Endodermal cell (in vitro differentiated cells): ENCODE data around the gene LOXL4. TPM values are rescaled to one million over a fixed set of nuclear protein-coding genes. Genes with fewer than 3 reads are reported as not detected.
A peak's percentile ranks its signal among the peaks of the same experiment; 100 is the strongest.

Experiments
- DNase-seq: peaks from one replicate; pipeline ENCODE4 v3.0.0-alpha.2; 2017
- H3K27ac ChIP-seq: 2 replicates; pipeline ENCODE4 v1.5.1; 2013; ENCODE audit warnings: mild to moderate bottlenecking, low read depth, low read length, moderate library complexity
- H3K27me3 ChIP-seq: 2 replicates; pipeline ENCODE4 v1.6.1; 2013; ENCODE audit warnings: mild to moderate bottlenecking, low read length, moderate library complexity; ENCODE audit not compliant: insufficient read depth, control insufficient read depth, poor library complexity, severe bottlenecking
- H3K36me3 ChIP-seq: 2 replicates; pipeline ENCODE4 v1.7.0; 2013; ENCODE audit warnings: mild to moderate bottlenecking, low read length, moderate library complexity; ENCODE audit not compliant: control insufficient read depth, insufficient read depth
- H3K4me1 ChIP-seq: one replicate; pipeline ENCODE4 v1.7.0; 2013; ENCODE audit warnings: low read length; ENCODE audit not compliant: control insufficient read depth, insufficient read depth
- H3K4me3 ChIP-seq: 2 replicates; pipeline ENCODE4 v1.5.1; 2013; ENCODE audit warnings: mild to moderate bottlenecking, low read length, moderate library complexity
- H3K9ac ChIP-seq: 2 replicates; pipeline ENCODE4 v1.6.1; 2013; ENCODE audit warnings: mild to moderate bottlenecking, low read length, moderate library complexity; ENCODE audit not compliant: poor library complexity, severe bottlenecking; ENCODE audit errors: extremely low read depth
- H3K9me3 ChIP-seq: 2 replicates; pipeline ENCODE4 v1.6.1; 2013; ENCODE audit warnings: mild to moderate bottlenecking, low read length, moderate library complexity; ENCODE audit not compliant: control insufficient read depth
- H3K27ac Mint-ChIP-seq: 2 replicates; pipeline ENCODE4 v1.8.0; 2020; ENCODE audit warnings: mixed read lengths
- H3K27me3 Mint-ChIP-seq: 2 replicates; pipeline ENCODE4 v1.8.0; 2021; ENCODE audit warnings: mild to moderate bottlenecking, mixed read lengths; ENCODE audit not compliant: insufficient read depth
- H3K36me3 Mint-ChIP-seq: 2 replicates; pipeline ENCODE4 v1.8.0; 2020; ENCODE audit warnings: low read depth, mixed read lengths
- H3K4me1 Mint-ChIP-seq: 2 replicates; pipeline ENCODE4 v1.8.0; 2020; ENCODE audit warnings: mixed read lengths
- H3K4me3 Mint-ChIP-seq: 2 replicates; pipeline ENCODE4 v1.8.0; 2020; ENCODE audit warnings: mild to moderate bottlenecking, moderate library complexity, mixed read lengths
- H3K9me3 Mint-ChIP-seq: 2 replicates; pipeline ENCODE4 v1.8.0; 2020; ENCODE audit warnings: mild to moderate bottlenecking, mixed read lengths
- WGBS, 2 experiments: methylation state at CpG; one replicate each; pipeline versions ENCODE4 v1.1.5 to v1.1.7; 2013; ENCODE audit warnings: missing lambda C conversion rate in 2 of 2, mixed read lengths in 1 of 2; ENCODE audit not compliant: insufficient coverage in 1 of 2, insufficient read length in 1 of 2; 5-methylcytosine and 5-hydroxymethylcytosine counted together
- total RNA-seq, 2 donors: library from RNA; stranded (reverse); fragmentation: NEBNext Ultra II Directional in 1 of 2; extraction: Animal tissue kit (Norgen Biotek cat#: 25700) in 1 of 2; gene quantifications; 2 replicates in 1 of 2; 3 replicates in 1 of 2; pipeline ENCODE4 v1.2.1, GENCODE V29; 2021
- TF ChIP-seq, protein P1 (sequence below): fragments of 200-600 bp; sonication (generic); conservative IDR thresholded peaks from 2 replicates; pipeline ENCODE4 v1.5.0; 2021; ENCODE audit warnings: antibody characterized with exemption, mild to moderate bottlenecking

The LOXL4 gene
- total RNA-seq, 2 donors from 2014 or later = 0.57 to 0.77 TPM

- H3K36me3 Mint-ChIP-seq = no peaks in the 10 kb centered on the region
- no peak overlapping the region for H3K4me3 Mint-ChIP-seq
- 86 to 88% methylated on average over 10 to 15 of the region's 15 CpGs for WGBS, 2 experiments
- TF ChIP-seq, protein P1, sequence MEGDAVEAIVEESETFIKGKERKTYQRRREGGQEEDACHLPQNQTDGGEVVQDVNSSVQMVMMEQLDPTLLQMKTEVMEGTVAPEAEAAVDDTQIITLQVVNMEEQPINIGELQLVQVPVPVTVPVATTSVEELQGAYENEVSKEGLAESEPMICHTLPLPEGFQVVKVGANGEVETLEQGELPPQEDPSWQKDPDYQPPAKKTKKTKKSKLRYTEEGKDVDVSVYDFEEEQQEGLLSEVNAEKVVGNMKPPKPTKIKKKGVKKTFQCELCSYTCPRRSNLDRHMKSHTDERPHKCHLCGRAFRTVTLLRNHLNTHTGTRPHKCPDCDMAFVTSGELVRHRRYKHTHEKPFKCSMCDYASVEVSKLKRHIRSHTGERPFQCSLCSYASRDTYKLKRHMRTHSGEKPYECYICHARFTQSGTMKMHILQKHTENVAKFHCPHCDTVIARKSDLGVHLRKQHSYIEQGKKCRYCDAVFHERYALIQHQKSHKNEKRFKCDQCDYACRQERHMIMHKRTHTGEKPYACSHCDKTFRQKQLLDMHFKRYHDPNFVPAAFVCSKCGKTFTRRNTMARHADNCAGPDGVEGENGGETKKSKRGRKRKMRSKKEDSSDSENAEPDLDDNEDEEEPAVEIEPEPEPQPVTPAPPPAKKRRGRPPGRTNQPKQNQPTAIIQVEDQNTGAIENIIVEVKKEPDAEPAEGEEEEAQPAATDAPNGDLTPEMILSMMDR = no peak
- Histone ChIP-seq H3K27me3 (no peaks in the 10 kb centered on the region), H3K4me3 (no peak overlapping the region), H3K27ac (no peak overlapping the region), H3K36me3 (no peaks in the 10 kb centered on the region), H3K4me1 (no peaks in the 10 kb centered on the region), H3K9me3 (no peaks in the 10 kb centered on the region), H3K9ac (no peak overlapping the region)
- peaks cover 2% of the 10 kb centered on the region for H3K27me3 Mint-ChIP-seq
- no peak overlapping the region for H3K27ac Mint-ChIP-seq
- DNase-seq = no peak
- peaks cover 3% of the 10 kb centered on the region for H3K4me1 Mint-ChIP-seq
- H3K9me3 Mint-ChIP-seq = no peaks in the 10 kb centered on the region
These were observed 6.3 kb downstream of the LOXL4 start for GRCh38 chr10:98261436-98262277.

DNA sequence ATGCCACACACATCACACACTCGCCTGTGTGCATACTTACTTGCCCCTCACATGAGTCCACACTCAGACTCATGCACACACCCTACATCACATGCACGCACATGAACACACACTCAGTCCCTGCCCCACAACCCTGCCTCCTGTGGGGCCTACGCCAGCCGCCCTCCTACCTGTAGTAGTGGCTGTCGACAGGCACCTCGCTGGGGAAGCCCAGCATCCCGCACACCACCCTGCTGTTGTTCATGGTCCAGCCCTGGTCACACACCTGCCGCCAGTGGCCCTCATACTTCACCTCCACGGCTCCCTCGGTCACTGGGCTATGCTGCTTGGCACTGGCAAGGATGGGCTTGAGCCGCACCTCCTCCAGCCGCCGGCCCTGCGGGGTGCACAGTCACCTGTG lies 7.2 kb downstream of the LOXL4 start:
- WGBS, 2 experiments = 95% methylated on average over 4 to 14 of the region's 14 CpGs
- peaks cover 2% of the 10 kb centered on the region for H3K27me3 Mint-ChIP-seq
- Histone ChIP-seq H3K27me3 (no peaks in the 10 kb centered on the region), H3K4me1 (no peaks in the 10 kb centered on the region), H3K9ac (no peak overlapping the region), H3K9me3 (no peaks in the 10 kb centered on the region), H3K4me3 (no peak overlapping the region), H3K36me3 (no peaks in the 10 kb centered on the region), H3K27ac (no peak overlapping the region)
- no peaks in the 10 kb centered on the region for H3K9me3 Mint-ChIP-seq
- H3K4me3 Mint-ChIP-seq = no peak overlapping the region
- H3K4me1 Mint-ChIP-seq = peaks cover 2% of the 10 kb centered on the region
- H3K27ac Mint-ChIP-seq = peak overlapping the region; percentile 55
- TF ChIP-seq, protein P1 = no peak
- DNase-seq = no peak
- no peaks in the 10 kb centered on the region for H3K36me3 Mint-ChIP-seq

- H3K4me1 ChIP-seq = no peaks in the 10 kb centered on the region
- H3K36me3 ChIP-seq = no peaks in the 10 kb centered on the region
- no peak overlapping the region for H3K27ac ChIP-seq
- TF ChIP-seq, protein P1 = no peak
- no peaks in the 10 kb centered on the region for H3K9me3 ChIP-seq
- H3K4me3 ChIP-seq = no peak overlapping the region
- Mint-ChIP-seq H3K9me3 (no peaks in the 10 kb centered on the region), H3K36me3 (no peaks in the 10 kb centered on the region), H3K27ac (peak overlapping the region; percentile 55), H3K4me3 (no peak overlapping the region), H3K27me3 (peaks cover 2% of the 10 kb centered on the region), H3K4me1 (peaks cover 2% of the 10 kb centered on the region)
- H3K27me3 ChIP-seq = no peaks in the 10 kb centered on the region
- H3K9ac ChIP-seq = no peak overlapping the region
- WGBS, 2 experiments = 86 to 87% methylated on average over 3 to 9 of the region's 9 CpGs
- no peak for DNase-seq
These were observed 7.6 kb downstream of the LOXL4 start for GRCh38 chr10:98260350-98260749.
